Liver (tissue), 3 donors: ENCODE measurements around the gene LRRC2.

Source experiments
- ATF3 ChIP-seq: IDR thresholded peaks from 2 replicates; pipeline ENCODE4 v1.6.1; 2016; ENCODE audit warnings: antibody characterized with exemption
- CTCF ChIP-seq: fragments of 150-350 bp; IDR thresholded peaks from 2 replicates; pipeline ENCODE4 v1.5.1; 2017; ENCODE audit warnings: improper control_type of control experiment, low read depth, low read length; ENCODE audit not compliant: missing input control
- GABPA ChIP-seq, 2 donors: IDR thresholded peaks in 1 of 2; conservative IDR thresholded peaks in 1 of 2; 2 replicates each; pipeline ENCODE4 v1.6.1; 2016; ENCODE audit warnings: antibody characterized with exemption in 2 of 2, mild to moderate bottlenecking in 1 of 2, moderate library complexity in 1 of 2
- JUND ChIP-seq, 2 donors: IDR thresholded peaks; 2 replicates each; pipeline ENCODE4 v1.6.1; 2016; ENCODE audit warnings: antibody characterized with exemption in 2 of 2
- REST ChIP-seq: IDR thresholded peaks from 2 replicates; pipeline ENCODE4 v1.6.1; 2016; ENCODE audit warnings: antibody characterized with exemption, mild to moderate bottlenecking
- donor health status: healthy.
- donor health status: healthy.

GRCh38 chr3:46500656-46501635, 65.2 kb downstream of the LRRC2 start:
- TF ChIP-seq CTCF (no peak), JUND (IDR thresholded peaks at IDR 0.05) (peak in 1 of 2 donors; percentile 20), REST (no peak), ATF3 (no peak), GABPA (IDR thresholded peaks at IDR 0.05 in 1 of 2, conservative IDR thresholded peaks at IDR 0.05 in 1 of 2) (no peak)
